Measurements from ENCODE around the gene RC3H2. TPM values are rescaled to one million over a fixed set of nuclear protein-coding genes. Genes with fewer than 3 reads are reported as not detected.

The RC3H2 gene
- total RNA-seq, 4 donors from 2014 or later = 27.9 to 48.7 (median 41.7) TPM

DNA sequence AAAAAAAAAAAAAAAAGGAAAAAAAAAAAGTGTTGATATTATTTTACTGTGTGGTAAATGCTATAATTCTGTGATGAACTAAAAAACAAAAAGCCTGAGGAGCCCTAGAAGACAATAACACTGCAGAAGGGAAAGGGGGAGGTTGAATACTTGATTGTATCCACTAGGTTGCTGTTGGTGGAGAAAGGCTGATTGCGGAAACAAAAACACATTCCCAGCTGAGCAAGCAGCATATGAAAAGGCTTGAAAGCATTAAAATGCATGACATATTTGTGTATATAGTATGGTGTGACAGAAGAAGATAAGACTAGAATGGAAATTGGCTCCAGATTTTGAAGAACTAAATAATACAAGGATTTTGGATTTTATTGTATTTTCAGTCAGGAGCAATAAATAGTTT is 44.5 kb upstream of the RC3H2 start:
- no peak for DNase-seq
- Histone ChIP-seq H3K27ac (no peak overlapping the region), H3K9me3 (no peaks in the 10 kb centered on the region), H3K36me3 (no peaks in the 10 kb centered on the region), H3K27me3 (no peaks in the 10 kb centered on the region), H3K4me1 (peaks cover 0 to 37% (median 0%) of the 10 kb centered on the region in 4 donors), H3K4me3 (no peak overlapping the region)
- no peak for TF ChIP-seq POLR2A (IDR thresholded peaks at IDR 0.05)
- TF ChIP-seq, protein P1, sequence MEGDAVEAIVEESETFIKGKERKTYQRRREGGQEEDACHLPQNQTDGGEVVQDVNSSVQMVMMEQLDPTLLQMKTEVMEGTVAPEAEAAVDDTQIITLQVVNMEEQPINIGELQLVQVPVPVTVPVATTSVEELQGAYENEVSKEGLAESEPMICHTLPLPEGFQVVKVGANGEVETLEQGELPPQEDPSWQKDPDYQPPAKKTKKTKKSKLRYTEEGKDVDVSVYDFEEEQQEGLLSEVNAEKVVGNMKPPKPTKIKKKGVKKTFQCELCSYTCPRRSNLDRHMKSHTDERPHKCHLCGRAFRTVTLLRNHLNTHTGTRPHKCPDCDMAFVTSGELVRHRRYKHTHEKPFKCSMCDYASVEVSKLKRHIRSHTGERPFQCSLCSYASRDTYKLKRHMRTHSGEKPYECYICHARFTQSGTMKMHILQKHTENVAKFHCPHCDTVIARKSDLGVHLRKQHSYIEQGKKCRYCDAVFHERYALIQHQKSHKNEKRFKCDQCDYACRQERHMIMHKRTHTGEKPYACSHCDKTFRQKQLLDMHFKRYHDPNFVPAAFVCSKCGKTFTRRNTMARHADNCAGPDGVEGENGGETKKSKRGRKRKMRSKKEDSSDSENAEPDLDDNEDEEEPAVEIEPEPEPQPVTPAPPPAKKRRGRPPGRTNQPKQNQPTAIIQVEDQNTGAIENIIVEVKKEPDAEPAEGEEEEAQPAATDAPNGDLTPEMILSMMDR (IDR thresholded peaks at IDR 0.05) = no peak

DNA sequence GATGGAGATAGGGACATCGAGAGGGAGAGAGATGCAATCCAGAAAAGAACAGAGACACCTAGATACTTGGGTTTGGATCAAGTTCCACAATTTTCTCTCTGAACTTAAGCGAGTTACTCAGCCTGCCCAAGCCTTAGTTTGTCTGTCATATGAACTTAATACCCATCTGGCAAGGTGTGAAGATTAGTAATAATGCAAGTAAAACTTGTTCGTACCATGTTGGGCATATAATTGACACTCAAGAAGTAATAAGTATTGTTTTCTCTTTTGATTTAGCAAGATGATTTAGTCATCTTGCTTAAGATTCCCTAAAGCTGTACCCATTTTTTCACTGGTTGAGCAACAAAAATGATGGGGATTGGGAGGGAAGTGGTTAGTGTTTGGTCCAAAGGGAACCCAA is 43.2 kb upstream of the RC3H2 start:
- Histone ChIP-seq H3K27me3 (no peaks in the 10 kb centered on the region), H3K9me3 (no peaks in the 10 kb centered on the region), H3K36me3 (no peaks in the 10 kb centered on the region), H3K4me3 (no peak overlapping the region), H3K27ac (no peak overlapping the region), H3K4me1 (peaks cover 0 to 38% (median 0%) of the 10 kb centered on the region in 4 donors)
- TF ChIP-seq, protein P1 (IDR thresholded peaks at IDR 0.05) = no peak
- DNase-seq = no peak

GRCh38 chr9:122946461-122947005 is 41.4 kb upstream of the RC3H2 start:
- peaks cover 0 to 50% (median 2%) of the 10 kb centered on the region in 4 donors for H3K4me1 ChIP-seq
- DNase-seq = no peak
- no peak overlapping the region for H3K4me3 ChIP-seq
- no peaks in the 10 kb centered on the region for H3K27me3 ChIP-seq
- H3K36me3 ChIP-seq = no peaks in the 10 kb centered on the region
- no peak overlapping the region for H3K27ac ChIP-seq
- no peaks in the 10 kb centered on the region for H3K9me3 ChIP-seq
- TF ChIP-seq POLR2A (IDR thresholded peaks at IDR 0.05) = no peak
- TF ChIP-seq, protein P1 (IDR thresholded peaks at IDR 0.05) = no peak

DNA sequence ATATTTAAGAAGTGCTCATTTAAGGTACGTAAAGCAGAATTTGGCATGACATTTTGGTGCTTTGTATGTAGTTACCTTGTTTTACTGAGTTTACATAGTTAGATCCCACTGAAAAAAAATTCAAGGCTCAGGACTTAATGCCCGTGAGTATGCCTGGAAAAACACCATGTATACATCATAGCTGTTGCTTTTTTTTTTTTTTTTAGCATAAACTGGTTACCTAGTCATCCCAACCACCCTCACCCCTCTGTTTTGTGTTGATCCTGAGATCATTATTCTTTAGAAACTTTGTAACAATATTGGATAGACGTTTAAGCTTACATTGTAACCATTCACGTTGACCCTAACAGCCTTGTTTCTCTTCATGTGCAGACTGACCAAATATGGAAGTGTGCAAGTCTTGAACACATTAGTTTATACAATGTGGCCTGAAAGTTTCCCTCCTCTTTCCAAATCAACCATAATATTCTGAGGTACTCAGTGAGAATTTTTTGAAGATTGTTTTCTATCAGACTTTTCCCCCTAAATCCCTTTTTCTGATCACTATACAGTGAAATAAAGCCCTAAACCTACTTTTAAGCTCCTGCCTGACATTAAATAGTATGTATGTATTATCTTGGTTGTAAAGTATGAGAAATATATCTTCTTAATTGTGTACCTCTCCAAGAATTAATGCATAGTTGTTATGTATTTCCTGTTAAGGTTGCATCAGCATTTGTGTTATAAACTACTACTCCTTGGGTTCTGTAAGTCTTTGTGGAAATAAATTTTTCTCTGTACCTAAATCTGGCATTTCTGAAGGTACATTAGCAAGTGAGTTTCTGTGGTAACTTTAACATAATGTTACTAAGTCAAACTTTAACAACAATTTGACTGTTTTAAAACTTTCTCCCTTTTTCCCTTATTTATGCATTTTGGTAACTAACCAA is 40.1 kb upstream of the RC3H2 start:
- Histone ChIP-seq H3K36me3 (no peaks in the 10 kb centered on the region), H3K27ac (peak overlapping the region in 1 of 4 donors; percentile 27), H3K9me3 (no peaks in the 10 kb centered on the region), H3K4me3 (no peak overlapping the region), H3K27me3 (no peaks in the 10 kb centered on the region), H3K4me1 (peaks cover 0 to 50% (median 5%) of the 10 kb centered on the region in 4 donors)
- TF ChIP-seq, protein P1 (IDR thresholded peaks at IDR 0.05) = no peak
- TF ChIP-seq POLR2A (IDR thresholded peaks at IDR 0.05) = no peak
- no peak for DNase-seq

GRCh38 chr9:122941582-122942234 is 36.5 kb upstream of the RC3H2 start:
- H3K27ac ChIP-seq = peak overlapping the region; percentile 83 to 92 (median 84)
- no peaks in the 10 kb centered on the region for H3K27me3 ChIP-seq
- peaks cover 0 to 15% (median 0%) of the 10 kb centered on the region in 3 donors for H3K36me3 ChIP-seq
- H3K4me1 ChIP-seq = peaks cover 0 to 36% (median 7%) of the 10 kb centered on the region in 4 donors
- TF ChIP-seq POLR2A (IDR thresholded peaks at IDR 0.05) = no peak
- TF ChIP-seq, protein P1 (IDR thresholded peaks at IDR 0.05) = no peak
- H3K4me3 ChIP-seq = peak overlapping the region; percentile 83 to 98 (median 90)
- H3K9me3 ChIP-seq = no peaks in the 10 kb centered on the region
- no peak for DNase-seq

Measured in Peyer's patch (tissue), 4 donors.